DND-41 (cell line): ENCODE measurements around the gene TOX3.

Experiments used
- EZH2 ChIP-seq: IDR thresholded peaks from 3 replicates; pipeline ENCODE4 v1.6.1; 2012; ENCODE audit warnings: borderline replicate concordance, low read depth, mild to moderate bottlenecking, moderate library complexity, low read length, inconsistent platforms; ENCODE audit not compliant: severe bottlenecking
- TF ChIP-seq, protein P1 (sequence below): IDR thresholded peaks from 2 replicates; pipeline ENCODE4 v1.5.1; 2012; ENCODE audit warnings: borderline replicate concordance, low read length, moderate library complexity, mild to moderate bottlenecking; ENCODE audit not compliant: poor library complexity, severe bottlenecking; ENCODE audit errors: extremely low read depth

DNA sequence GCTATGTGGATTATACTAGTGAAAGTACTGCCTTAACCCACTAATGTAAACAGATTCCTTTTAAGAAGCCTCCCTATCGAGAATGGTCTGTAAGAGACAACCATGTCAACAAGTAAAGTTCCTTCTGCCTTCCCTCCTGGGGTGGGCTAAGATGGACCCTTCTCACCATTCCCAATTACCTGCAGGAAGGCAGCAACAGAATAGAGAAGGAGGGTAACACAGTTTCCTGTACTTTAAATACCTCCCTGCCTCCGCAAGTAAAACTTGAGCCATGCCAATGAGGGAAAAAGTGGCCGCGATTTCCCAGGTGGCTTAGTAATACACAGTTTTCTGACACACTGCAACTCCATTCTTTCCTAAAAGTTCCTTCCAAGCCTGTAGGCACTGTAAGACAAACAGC is 45.2 kb downstream of the TOX3 start:
- TF ChIP-seq, protein P1, sequence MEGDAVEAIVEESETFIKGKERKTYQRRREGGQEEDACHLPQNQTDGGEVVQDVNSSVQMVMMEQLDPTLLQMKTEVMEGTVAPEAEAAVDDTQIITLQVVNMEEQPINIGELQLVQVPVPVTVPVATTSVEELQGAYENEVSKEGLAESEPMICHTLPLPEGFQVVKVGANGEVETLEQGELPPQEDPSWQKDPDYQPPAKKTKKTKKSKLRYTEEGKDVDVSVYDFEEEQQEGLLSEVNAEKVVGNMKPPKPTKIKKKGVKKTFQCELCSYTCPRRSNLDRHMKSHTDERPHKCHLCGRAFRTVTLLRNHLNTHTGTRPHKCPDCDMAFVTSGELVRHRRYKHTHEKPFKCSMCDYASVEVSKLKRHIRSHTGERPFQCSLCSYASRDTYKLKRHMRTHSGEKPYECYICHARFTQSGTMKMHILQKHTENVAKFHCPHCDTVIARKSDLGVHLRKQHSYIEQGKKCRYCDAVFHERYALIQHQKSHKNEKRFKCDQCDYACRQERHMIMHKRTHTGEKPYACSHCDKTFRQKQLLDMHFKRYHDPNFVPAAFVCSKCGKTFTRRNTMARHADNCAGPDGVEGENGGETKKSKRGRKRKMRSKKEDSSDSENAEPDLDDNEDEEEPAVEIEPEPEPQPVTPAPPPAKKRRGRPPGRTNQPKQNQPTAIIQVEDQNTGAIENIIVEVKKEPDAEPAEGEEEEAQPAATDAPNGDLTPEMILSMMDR, result no peak
- no peak for TF ChIP-seq EZH2
